Activated naive CD8-positive, alpha-beta T cell treated with anti-CD3 and anti-CD28 coated beads, Interleukin-2, amount 10 ng/mL, durations not matched to agents 7 days and 5 days (primary cell): Measurements from ENCODE around the gene ERF. TPM values are rescaled to one million over a fixed set of nuclear protein-coding genes. Genes with fewer than 3 reads are reported as not detected.
A peak's percentile ranks its signal among the peaks of the same experiment; 100 is the strongest.

Experiments
- ATAC-seq: fragments of 150-1000 bp; cut with Tn5 transposase; one replicate; pipeline ENCODE4 v1.10.0; 2021; ENCODE audit warnings: low read depth, moderate library complexity
- POLR2A ChIA-PET: fragments of 350-600 bp; sonication (Branson Sonifier 250); formaldehyde crosslinking; loops from one replicate; lab custom pipeline; 2021; ENCODE audit warnings: antibody characterized with exemption; lab: Charles Lee
- DNase-seq: peaks from one replicate; pipeline ENCODE4 v3.0.0; 2021
- H3K27ac Mint-ChIP-seq: one replicate; pipeline ENCODE4 v1.8.0; 2022; ENCODE audit warnings: mild to moderate bottlenecking, mixed read lengths
- H3K27me3 Mint-ChIP-seq: one replicate; pipeline ENCODE4 v1.8.0; 2022; ENCODE audit warnings: mild to moderate bottlenecking, moderate library complexity, mixed read lengths
- H3K36me3 Mint-ChIP-seq: one replicate; pipeline ENCODE4 v1.8.0; 2021; ENCODE audit warnings: mild to moderate bottlenecking, mixed read lengths
- H3K4me1 Mint-ChIP-seq: one replicate; pipeline ENCODE4 v1.8.0; 2021; ENCODE audit warnings: mixed read lengths
- H3K4me3 Mint-ChIP-seq: one replicate; pipeline ENCODE4 v1.8.0; 2022; ENCODE audit warnings: mild to moderate bottlenecking, moderate library complexity, mixed read lengths
- H3K9me3 Mint-ChIP-seq: one replicate; pipeline ENCODE4 v1.8.0; 2021; ENCODE audit warnings: mixed read lengths
- total RNA-seq, 2 experiments: library from RNA; stranded (reverse); gene quantifications; one replicate each; pipeline ENCODE4 v1.2.3, GENCODE V29; 2021

ERF gene
- total RNA-seq, 2 experiments from 2014 or later, result 51.1 to 57.5 TPM

- peak overlapping the region; percentile 95 for H3K27ac Mint-ChIP-seq
- no peaks in the 10 kb centered on the region for H3K27me3 Mint-ChIP-seq
- peak overlapping the region; percentile 77 for H3K4me3 Mint-ChIP-seq
- peak; percentile 86 for DNase-seq
- POLR2A ChIA-PET, result interaction anchor here (0.6 to 5.7 kb wide), 22 partner anchors 8 to 86 kb away, joined by 3 to 63 read pairs (median 4); partner anchors contain the start of genes CIC, DEDD2, GSK3A and ZNF526
- ATAC-seq, result peak; percentile 68
- no peaks in the 10 kb centered on the region for H3K9me3 Mint-ChIP-seq
- peaks cover 42% of the 10 kb centered on the region for H3K36me3 Mint-ChIP-seq
- peaks cover 59% of the 10 kb centered on the region for H3K4me1 Mint-ChIP-seq
Observed at GRCh38 chr19:42199440-42200115, 55.4 kb downstream of the ERF start.

- POLR2A ChIA-PET, result interaction anchor here (0.6 to 5.7 kb wide), 25 partner anchors 9 to 86 kb away, joined by 3 to 63 read pairs (median 4); partner anchors contain the start of genes CIC, DEDD2, GSK3A and ZNF526
- Mint-ChIP-seq H3K36me3 (peaks cover 40% of the 10 kb centered on the region), H3K4me3 (peak overlapping the region; percentile 77), H3K27ac (peak overlapping the region; percentile 95), H3K27me3 (peaks cover 2% of the 10 kb centered on the region), H3K9me3 (peaks cover 2% of the 10 kb centered on the region), H3K4me1 (peaks cover 61% of the 10 kb centered on the region)
- ATAC-seq, result peak; percentile 68
- DNase-seq, result no peak
Observed at GRCh38 chr19:42198676-42199439, 56.1 kb downstream of the ERF start.

Other genes with a start within 250 kb of the ERF start
- gene GRIK5, start 184.9 kb downstream of the ERF start, total RNA-seq, result under 1 TPM; 0.44 to 0.79 TPM
- gene ZNF574, start 179.0 kb downstream of the ERF start, total RNA-seq, result 10 to 100 TPM; 17.6 to 18.9 TPM
- 10 to 100 TPM; 33.0 to 33.9 TPM for gene POU2F2, start 122.7 kb downstream of the ERF start, total RNA-seq
- 10 to 100 TPM; 41.3 to 42.2 TPM for gene DEDD2, start 37.5 kb downstream of the ERF start, total RNA-seq
- gene ZNF526, start 34.8 kb downstream of the ERF start, total RNA-seq, result 10 to 100 TPM; 19.6 to 20.6 TPM
- gene GSK3A, start 12.5 kb downstream of the ERF start, total RNA-seq, result 10 to 100 TPM; 41.0 to 42.2 TPM
- gene CIC, start 14.1 kb upstream of the ERF start, total RNA-seq, result 10 to 100 TPM; 84.4 to 92.2 TPM
- under 1 TPM in 1 of 2 experiments, not detected in 1; 0.57 TPM for gene PRR19, start 47.0 kb upstream of the ERF start, total RNA-seq
- gene PAFAH1B3, start 47.5 kb upstream of the ERF start, total RNA-seq, result 10 to 100 TPM; 36.2 to 41.1 TPM
- under 1 TPM; 0.54 to 0.94 TPM for gene TMEM145, start 58.2 kb upstream of the ERF start, total RNA-seq
- 1 to 10 TPM; 8.5 to 9.3 TPM for gene MEGF8, start 70.5 kb upstream of the ERF start, total RNA-seq
- not detected for gene CNFN, start 135.2 kb upstream of the ERF start, total RNA-seq
- gene LIPE, start 172.3 kb upstream of the ERF start, total RNA-seq, result 10 to 100 TPM; 34.6 to 35.1 TPM
- not detected for gene CXCL17, start 187.8 kb upstream of the ERF start, total RNA-seq